ENCODE data around the gene TCF25. TPM values are rescaled to one million over a fixed set of nuclear protein-coding genes. Genes with fewer than 3 reads are reported as not detected.
A peak's percentile ranks its signal among the peaks of the same experiment; 100 is the strongest.

Gene TCF25
- total RNA-seq, 1 donor from 2014 or later, result 237 TPM

GRCh38 chr16:89861648-89862047 lies 11.7 kb upstream of the TCF25 start:
- intact Hi-C loops (cut with DNase I), result no loop called here
- Histone ChIP-seq H3K27me3 (no peaks in the 10 kb centered on the region), H3K4me3 (no peak overlapping the region), H3K27ac (no peak overlapping the region), H3K36me3 (no peaks in the 10 kb centered on the region), H3K4me1 (no peaks in the 10 kb centered on the region), H3K9me3 (no peaks in the 10 kb centered on the region)
- TF ChIP-seq, protein P1, sequence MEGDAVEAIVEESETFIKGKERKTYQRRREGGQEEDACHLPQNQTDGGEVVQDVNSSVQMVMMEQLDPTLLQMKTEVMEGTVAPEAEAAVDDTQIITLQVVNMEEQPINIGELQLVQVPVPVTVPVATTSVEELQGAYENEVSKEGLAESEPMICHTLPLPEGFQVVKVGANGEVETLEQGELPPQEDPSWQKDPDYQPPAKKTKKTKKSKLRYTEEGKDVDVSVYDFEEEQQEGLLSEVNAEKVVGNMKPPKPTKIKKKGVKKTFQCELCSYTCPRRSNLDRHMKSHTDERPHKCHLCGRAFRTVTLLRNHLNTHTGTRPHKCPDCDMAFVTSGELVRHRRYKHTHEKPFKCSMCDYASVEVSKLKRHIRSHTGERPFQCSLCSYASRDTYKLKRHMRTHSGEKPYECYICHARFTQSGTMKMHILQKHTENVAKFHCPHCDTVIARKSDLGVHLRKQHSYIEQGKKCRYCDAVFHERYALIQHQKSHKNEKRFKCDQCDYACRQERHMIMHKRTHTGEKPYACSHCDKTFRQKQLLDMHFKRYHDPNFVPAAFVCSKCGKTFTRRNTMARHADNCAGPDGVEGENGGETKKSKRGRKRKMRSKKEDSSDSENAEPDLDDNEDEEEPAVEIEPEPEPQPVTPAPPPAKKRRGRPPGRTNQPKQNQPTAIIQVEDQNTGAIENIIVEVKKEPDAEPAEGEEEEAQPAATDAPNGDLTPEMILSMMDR (IDR thresholded peaks at IDR 0.05), result no peak
- no peak for DNase-seq (ENCODE audit: low spot score in 2 of 2)

DNA sequence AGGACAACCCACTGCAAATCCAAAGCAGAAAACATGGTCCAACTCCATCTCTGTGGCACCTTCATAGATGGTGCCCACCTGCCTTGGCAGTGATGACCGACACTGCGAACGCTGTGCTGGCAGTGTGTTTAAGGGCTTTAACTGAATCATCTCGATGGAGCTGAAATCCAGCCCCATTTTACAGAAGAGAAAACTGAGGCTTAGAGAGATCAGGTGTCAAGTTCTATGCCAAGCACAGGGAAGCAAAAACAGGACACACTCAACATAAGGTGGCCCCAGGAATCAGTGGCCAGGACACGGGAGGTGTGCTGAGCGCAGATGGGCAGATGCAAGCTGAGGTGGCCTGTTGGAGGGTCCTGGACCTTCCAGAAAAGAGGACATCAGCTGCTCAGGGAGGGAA lies 10.7 kb upstream of the TCF25 start:
- H3K27ac ChIP-seq, result no peak overlapping the region
- no peaks in the 10 kb centered on the region for H3K36me3 ChIP-seq
- intact Hi-C loops (cut with DNase I), result no loop called here

GRCh38 chr16:89863741-89864526 lies 9.5 kb upstream of the TCF25 start:
- intact Hi-C loops (cut with DNase I), result no loop called here
- no peak for DNase-seq (ENCODE audit: low spot score in 2 of 2)
- no peaks in the 10 kb centered on the region for H3K4me1 ChIP-seq
- H3K27ac ChIP-seq, result peak overlapping the region in 1 of 2 donors; percentile 24
- H3K9me3 ChIP-seq, result peaks cover 0 to 9% of the 10 kb centered on the region in 2 donors
- H3K27me3 ChIP-seq, result no peaks in the 10 kb centered on the region
- TF ChIP-seq, protein P1 (IDR thresholded peaks at IDR 0.05), result no peak
- no peak overlapping the region for H3K4me3 ChIP-seq
- H3K36me3 ChIP-seq, result no peaks in the 10 kb centered on the region

More for the DNA sequence above, 10.7 kb upstream of the TCF25 start:
- TF ChIP-seq, protein P1 (IDR thresholded peaks at IDR 0.05), result no peak
- no peak overlapping the region for H3K4me3 ChIP-seq
- no peak for DNase-seq (ENCODE audit: low spot score in 2 of 2)
- H3K9me3 ChIP-seq, result peaks cover 0 to 3% of the 10 kb centered on the region in 2 donors
- no peaks in the 10 kb centered on the region for H3K4me1 ChIP-seq
- no peaks in the 10 kb centered on the region for H3K27me3 ChIP-seq

DNA sequence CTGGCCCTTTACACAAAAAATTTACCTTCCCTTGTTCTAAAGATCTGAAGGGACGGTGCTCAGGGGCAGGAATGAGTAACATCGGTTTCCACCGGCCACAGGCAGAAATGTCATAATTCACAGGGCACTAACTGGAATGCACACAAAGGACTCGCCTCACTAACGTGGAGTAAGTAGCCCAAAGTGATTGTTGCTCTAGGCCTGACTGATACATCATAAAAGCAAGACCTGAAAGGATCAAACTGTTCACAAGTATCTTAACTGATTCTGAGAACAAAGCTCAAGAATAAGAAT lies 8.9 kb upstream of the TCF25 start:
- H3K4me1 ChIP-seq, result no peaks in the 10 kb centered on the region
- no peak overlapping the region for H3K4me3 ChIP-seq
- H3K9me3 ChIP-seq, result peaks cover 0 to 9% of the 10 kb centered on the region in 2 donors
- H3K36me3 ChIP-seq, result no peaks in the 10 kb centered on the region
- no peak for DNase-seq (ENCODE audit: low spot score in 2 of 2)
- intact Hi-C loops (cut with DNase I), result no loop called here
- H3K27me3 ChIP-seq, result no peaks in the 10 kb centered on the region
- H3K27ac ChIP-seq, result peak overlapping the region in 1 of 2 donors; percentile 24
- TF ChIP-seq, protein P1 (IDR thresholded peaks at IDR 0.05), result no peak

DNA sequence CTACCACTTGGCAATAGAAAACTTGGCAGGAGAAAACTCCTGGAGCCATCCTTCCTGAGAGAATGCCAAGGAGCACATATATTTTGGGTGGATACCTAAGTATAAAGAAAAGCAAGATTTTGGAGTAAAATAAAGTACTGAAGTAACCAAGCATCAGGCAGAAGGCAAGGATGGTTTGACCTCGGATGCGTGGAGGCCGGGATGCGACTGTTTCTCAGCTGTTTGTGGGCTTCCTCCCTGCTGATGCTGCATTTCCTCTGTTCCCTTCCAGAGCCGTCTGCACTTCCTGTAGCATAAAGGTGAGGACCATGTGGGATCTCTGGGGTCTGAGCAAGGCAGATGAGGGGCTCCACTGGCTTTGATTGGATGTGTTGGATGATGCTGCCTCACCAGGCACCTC lies 5.5 kb upstream of the TCF25 start:
- Histone ChIP-seq H3K27ac (no peak overlapping the region), H3K27me3 (no peaks in the 10 kb centered on the region), H3K9me3 (peaks cover 0 to 9% of the 10 kb centered on the region in 2 donors), H3K4me3 (no peak overlapping the region), H3K4me1 (peaks cover 0 to 4% of the 10 kb centered on the region in 2 donors), H3K36me3 (no peaks in the 10 kb centered on the region)
- TF ChIP-seq, protein P1 (IDR thresholded peaks at IDR 0.05), result no peak
- intact Hi-C loops (cut with DNase I), result no loop called here
- DNase-seq (ENCODE audit: low spot score in 2 of 2), result no peak
